PFSK-1 (cell line): ENCODE measurements around the gene DNAJC17.

Experiments used
- POLR2AphosphoS5 ChIP-seq: IDR thresholded peaks from 2 replicates; pipeline ENCODE4 v1.6.1; 2012; ENCODE audit warnings: low read depth, mild to moderate bottlenecking, control low read depth, low read length, moderate library complexity
- SIN3A ChIP-seq: IDR thresholded peaks from 2 replicates; pipeline ENCODE4 v1.6.1; 2012; ENCODE audit warnings: mild to moderate bottlenecking, low read length, moderate library complexity, borderline replicate concordance; ENCODE audit not compliant: insufficient read depth
- TAF1 ChIP-seq: IDR thresholded peaks from 2 replicates; pipeline ENCODE4 v1.6.1; 2012; ENCODE audit warnings: low read length, control low read depth, borderline replicate concordance; ENCODE audit not compliant: insufficient read depth
- TF ChIP-seq, protein P1 (sequence below), 2 experiments: IDR thresholded peaks; 2 replicates each; pipeline versions ENCODE4 v1.6.1 to v1.8.0; 2011 to 2012; ENCODE audit warnings: low read depth in 2 of 2, low read length in 2 of 2, control low read depth in 1 of 2, inconsistent platforms in 1 of 2, mild to moderate bottlenecking in 1 of 2, moderate library complexity in 1 of 2; ENCODE audit not compliant: insufficient read depth in 1 of 2

- TF ChIP-seq SIN3A (no peak), POLR2AphosphoS5 (no peak), TAF1 (no peak)
- TF ChIP-seq, protein P1, sequence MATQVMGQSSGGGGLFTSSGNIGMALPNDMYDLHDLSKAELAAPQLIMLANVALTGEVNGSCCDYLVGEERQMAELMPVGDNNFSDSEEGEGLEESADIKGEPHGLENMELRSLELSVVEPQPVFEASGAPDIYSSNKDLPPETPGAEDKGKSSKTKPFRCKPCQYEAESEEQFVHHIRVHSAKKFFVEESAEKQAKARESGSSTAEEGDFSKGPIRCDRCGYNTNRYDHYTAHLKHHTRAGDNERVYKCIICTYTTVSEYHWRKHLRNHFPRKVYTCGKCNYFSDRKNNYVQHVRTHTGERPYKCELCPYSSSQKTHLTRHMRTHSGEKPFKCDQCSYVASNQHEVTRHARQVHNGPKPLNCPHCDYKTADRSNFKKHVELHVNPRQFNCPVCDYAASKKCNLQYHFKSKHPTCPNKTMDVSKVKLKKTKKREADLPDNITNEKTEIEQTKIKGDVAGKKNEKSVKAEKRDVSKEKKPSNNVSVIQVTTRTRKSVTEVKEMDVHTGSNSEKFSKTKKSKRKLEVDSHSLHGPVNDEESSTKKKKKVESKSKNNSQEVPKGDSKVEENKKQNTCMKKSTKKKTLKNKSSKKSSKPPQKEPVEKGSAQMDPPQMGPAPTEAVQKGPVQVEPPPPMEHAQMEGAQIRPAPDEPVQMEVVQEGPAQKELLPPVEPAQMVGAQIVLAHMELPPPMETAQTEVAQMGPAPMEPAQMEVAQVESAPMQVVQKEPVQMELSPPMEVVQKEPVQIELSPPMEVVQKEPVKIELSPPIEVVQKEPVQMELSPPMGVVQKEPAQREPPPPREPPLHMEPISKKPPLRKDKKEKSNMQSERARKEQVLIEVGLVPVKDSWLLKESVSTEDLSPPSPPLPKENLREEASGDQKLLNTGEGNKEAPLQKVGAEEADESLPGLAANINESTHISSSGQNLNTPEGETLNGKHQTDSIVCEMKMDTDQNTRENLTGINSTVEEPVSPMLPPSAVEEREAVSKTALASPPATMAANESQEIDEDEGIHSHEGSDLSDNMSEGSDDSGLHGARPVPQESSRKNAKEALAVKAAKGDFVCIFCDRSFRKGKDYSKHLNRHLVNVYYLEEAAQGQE (IDR thresholded peaks at IDR 0.05; ENCODE audit: insufficient read depth in 1 of 2, low read depth in 2 of 2, low read length in 2 of 2), result no peak
These were observed 85.6 kb downstream of the DNAJC17 start for GRCh38 chr15:40721701-40722100.
